H1 (cell line): ENCODE results near the gene ASXL1. TPM values are rescaled to one million over a fixed set of nuclear protein-coding genes. Genes with fewer than 3 reads are reported as not detected.

ENCODE experiments used
- CTCF ChIA-PET: fragments of 300-600 bp; sonication (Branson Sonifier 250); formaldehyde crosslinking; loops from one replicate; lab custom pipeline; 2021; ENCODE audit not compliant: partially characterized antibody; lab: Charles Lee
- POLR2A ChIA-PET: fragments of 300-600 bp; sonication (Branson Sonifier 250); formaldehyde crosslinking; loops from one replicate; lab custom pipeline; 2021; ENCODE audit warnings: inconsistent platforms; ENCODE audit not compliant: partially characterized antibody; lab: Charles Lee
- DNase-seq, 2 experiments: peaks; one replicate each; pipeline versions ENCODE4 v3.0.0 to v3.0.0-alpha.2; 2010 to 2022; ENCODE audit warnings: low spot score in 2 of 2, low read depth in 1 of 2, mixed read lengths in 1 of 2
- FAIRE-seq: peaks from 2 replicates; lab custom pipeline; 2011; peaks lifted over from hg19 to GRCh38; lab: Jason Lieb, UNC
- H2AFZ ChIP-seq: 2 replicates; pipeline ENCODE4 v1.8.1; 2012; ENCODE audit warnings: low read length, inconsistent platforms
- H2AK5ac ChIP-seq: 2 replicates; pipeline ENCODE4 v1.6.1; 2013; ENCODE audit warnings: low read depth, low read length
- H2BK120ac ChIP-seq: replicated peaks from 2 replicates; pipeline ENCODE3; 2013; ENCODE audit warnings: low read depth, low read length, inconsistent platforms
- H2BK12ac ChIP-seq: 2 replicates; pipeline ENCODE4 v1.6.1; 2013; ENCODE audit warnings: low read depth, low read length
- H2BK15ac ChIP-seq: 2 replicates; pipeline ENCODE4 v1.6.1; 2013; ENCODE audit warnings: low read length
- H2BK20ac ChIP-seq: 2 replicates; pipeline ENCODE4 v1.6.1; 2013; ENCODE audit warnings: low read length
- H2BK5ac ChIP-seq: 2 replicates; pipeline ENCODE4 v1.6.1; 2013; ENCODE audit warnings: low read depth, low read length
- H3K14ac ChIP-seq: 2 replicates; pipeline ENCODE4 v1.6.1; 2013; ENCODE audit warnings: inconsistent platforms; ENCODE audit not compliant: insufficient read length
- H3K18ac ChIP-seq: 2 replicates; pipeline ENCODE4 v1.6.1; 2013; ENCODE audit warnings: low read length; ENCODE audit errors: extremely low read depth
- H3K23ac ChIP-seq: 2 replicates; pipeline ENCODE4 v1.6.1; 2013; ENCODE audit warnings: inconsistent platforms; ENCODE audit not compliant: insufficient read length
- H3K23me2 ChIP-seq: 2 replicates; pipeline ENCODE4 v1.6.1; 2013; ENCODE audit warnings: low read depth, low read length
- H3K27ac ChIP-seq: 2 replicates; pipeline ENCODE4 v1.6.1; 2011; ENCODE audit warnings: low read depth, low read length, inconsistent platforms
- H3K27me3 ChIP-seq, 4 experiments: replicated peaks in 1 of 4; 1 replicate in 1 of 4; 2 replicates in 3 of 4; pipeline versions ENCODE4 v1.6.1 to v1.8.1; 2011 to 2013; ENCODE audit warnings: low read length in 3 of 4, mild to moderate bottlenecking in 3 of 4, inconsistent platforms in 2 of 4, mixed read lengths in 2 of 4, moderate library complexity in 1 of 4; ENCODE audit not compliant: control insufficient read depth in 3 of 4, insufficient read depth in 3 of 4; ENCODE audit errors: extremely low read depth in 1 of 4
- H3K36me3 ChIP-seq, 4 experiments: 2 replicates each; pipeline versions ENCODE4 v1.6.1 to v1.8.1; 2011 to 2013; ENCODE audit warnings: mild to moderate bottlenecking in 4 of 4, low read length in 3 of 4, moderate library complexity in 2 of 4, control low read depth in 1 of 4, inconsistent platforms in 1 of 4; ENCODE audit not compliant: insufficient read depth in 4 of 4, control insufficient read depth in 2 of 4
- H3K4ac ChIP-seq: replicated peaks from 2 replicates; pipeline ENCODE3; 2013; ENCODE audit warnings: low read length, low read depth, mixed read lengths, inconsistent platforms; ENCODE audit not compliant: insufficient read length
- H3K4me1 ChIP-seq, 4 experiments: replicated peaks in 1 of 4; 1 replicate in 1 of 4; 2 replicates in 3 of 4; pipeline versions ENCODE4 v1.6.1 to v1.8.1; 2011 to 2013; ENCODE audit warnings: low read length in 3 of 4, inconsistent platforms in 2 of 4, mixed read lengths in 1 of 4; ENCODE audit not compliant: insufficient read depth in 4 of 4, control insufficient read depth in 3 of 4
- H3K4me2 ChIP-seq, 2 experiments: 2 replicates each; pipeline versions ENCODE4 v1.6.1 to v1.8.1; 2011 to 2013; ENCODE audit warnings: low read depth in 2 of 2, low read length in 2 of 2, control low read depth in 1 of 2, inconsistent platforms in 1 of 2, mild to moderate bottlenecking in 1 of 2; ENCODE audit not compliant: insufficient read depth in 1 of 2
- H3K4me3 ChIP-seq, 4 experiments: fragments of 200-600, 300-600 bp in 1 of 4; sonication (generic), shearing (Covaris generic), sonication (Bioruptor Twin) in 1 of 4; 2 replicates each; pipeline versions ENCODE4 v1.5.1 to v1.8.1; 2011 to 2016; ENCODE audit warnings: low read length in 4 of 4, low read depth in 3 of 4, control low read depth in 2 of 4, inconsistent platforms in 2 of 4, mild to moderate bottlenecking in 2 of 4, mixed read lengths in 1 of 4, moderate library complexity in 1 of 4; ENCODE audit not compliant: insufficient read depth in 2 of 4; ENCODE audit errors: extremely low read depth in 1 of 4
- H3K56ac ChIP-seq: replicated peaks from 2 replicates; pipeline ENCODE3; 2013; ENCODE audit warnings: low read depth, mild to moderate bottlenecking, mixed read lengths, low read length, inconsistent platforms; ENCODE audit not compliant: insufficient read length
- H3K79me1 ChIP-seq: 2 replicates; pipeline ENCODE4 v1.6.1; 2013; ENCODE audit warnings: low read depth, low read length, control low read depth
- H3K79me2 ChIP-seq, 2 experiments: 2 replicates each; pipeline versions ENCODE4 v1.6.1 to v1.8.1; 2012 to 2013; ENCODE audit warnings: low read length in 2 of 2, mild to moderate bottlenecking in 2 of 2, inconsistent platforms in 1 of 2; ENCODE audit not compliant: insufficient read depth in 2 of 2, control insufficient read depth in 1 of 2
- H3K9ac ChIP-seq, 4 experiments: replicated peaks in 1 of 4; 1 replicate in 1 of 4; 2 replicates in 3 of 4; pipeline versions ENCODE4 v1.6.1 to v1.8.1; 2011 to 2013; ENCODE audit warnings: low read depth in 3 of 4, low read length in 3 of 4, control low read depth in 2 of 4, mild to moderate bottlenecking in 2 of 4, moderate library complexity in 2 of 4, inconsistent platforms in 1 of 4; ENCODE audit errors: extremely low read depth in 1 of 4
- H3K9me3 ChIP-seq, 2 experiments: 2 replicates each; pipeline versions ENCODE4 v1.6.1 to v1.8.1; 2012 to 2013; ENCODE audit warnings: mild to moderate bottlenecking in 2 of 2, moderate library complexity in 2 of 2, control low read depth in 1 of 2, inconsistent platforms in 1 of 2, low read depth in 1 of 2, low read length in 1 of 2, mixed read lengths in 1 of 2; ENCODE audit not compliant: insufficient read depth in 2 of 2
- H4K20me1 ChIP-seq, 2 experiments: replicated peaks in 1 of 2; 2 replicates each; pipeline versions ENCODE3 to v1.8.1; 2011 to 2013; ENCODE audit warnings: inconsistent platforms in 2 of 2, low read length in 2 of 2, mild to moderate bottlenecking in 1 of 2; ENCODE audit not compliant: insufficient read depth in 2 of 2, control insufficient read depth in 1 of 2
- H4K5ac ChIP-seq: 2 replicates; pipeline ENCODE4 v1.6.1; 2013; ENCODE audit warnings: low read length, low read depth, mixed read lengths, inconsistent platforms; ENCODE audit not compliant: insufficient read length
- H4K8ac ChIP-seq: 2 replicates; pipeline ENCODE4 v1.8.0; 2013; ENCODE audit warnings: mild to moderate bottlenecking, moderate library complexity, low read length, inconsistent platforms; ENCODE audit not compliant: insufficient read depth; ENCODE audit errors: extremely low read depth
- H4K91ac ChIP-seq: replicated peaks from 2 replicates; pipeline ENCODE3; 2013; ENCODE audit warnings: low read length, mixed read lengths, inconsistent platforms; ENCODE audit not compliant: insufficient read length
- BRCA1 ChIP-seq: IDR thresholded peaks from 2 replicates; pipeline ENCODE4 v1.6.1; 2012; ENCODE audit warnings: low read depth, low read length, improper control_type of control experiment
- CBX5 ChIP-seq: fragments of 300-800, 300-1000 bp; sonication (generic); IDR thresholded peaks from 2 replicates; pipeline ENCODE4 v1.7.1; 2016; ENCODE audit warnings: antibody characterized with exemption, low read length, low read depth
- CBX8 ChIP-seq: fragments of 300-800, 300-1000 bp; sonication (generic); IDR thresholded peaks from 2 replicates; pipeline ENCODE4 v1.7.1; 2016; ENCODE audit warnings: low read depth, low read length, borderline replicate concordance
- CREB1 ChIP-seq: IDR thresholded peaks from 2 replicates; pipeline ENCODE4 v1.6.1; 2012; ENCODE audit warnings: inconsistent platforms
- GTF2F1 ChIP-seq: IDR thresholded peaks from 2 replicates; pipeline ENCODE4 v1.6.1; 2012; ENCODE audit warnings: low read depth, low read length, improper control_type of control experiment, borderline replicate concordance
- HDAC2 ChIP-seq, 2 experiments: fragments of 300-600 bp in 1 of 2; sonication (generic) in 1 of 2; IDR thresholded peaks; 2 replicates each; pipeline ENCODE4 v1.6.1; 2011 to 2012; ENCODE audit warnings: low read depth in 2 of 2, low read length in 2 of 2, mild to moderate bottlenecking in 2 of 2, moderate library complexity in 2 of 2, borderline replicate concordance in 1 of 2, inconsistent platforms in 1 of 2
- RFX5 ChIP-seq: IDR thresholded peaks from 2 replicates; pipeline ENCODE4 v1.6.1; 2011; ENCODE audit warnings: low read depth, low read length, improper control_type of control experiment, borderline replicate concordance
- SIRT6 ChIP-seq: IDR thresholded peaks from one replicate; pipeline ENCODE4 v1.7.1; 2012; ENCODE audit warnings: low read length, inconsistent platforms
- SP1 ChIP-seq: IDR thresholded peaks from 2 replicates; pipeline ENCODE4 v1.6.1; 2011; ENCODE audit warnings: low read depth, low read length
- SP2 ChIP-seq: IDR thresholded peaks from 2 replicates; pipeline ENCODE4 v1.6.1; 2012; ENCODE audit warnings: mild to moderate bottlenecking, low read length, inconsistent platforms
- TAF7 ChIP-seq: optimal IDR thresholded peaks from 2 replicates; pipeline ENCODE3; 2011; ENCODE audit warnings: low read depth, mild to moderate bottlenecking, inconsistent platforms, low read length, moderate library complexity, borderline replicate concordance
- WGBS, 2 experiments: shearing (Covaris generic) in 1 of 2; methylation state at CpG; one replicate each; pipeline versions ENCODE4 v1.1.6 to v1.1.7; 2013 to 2015; ENCODE audit warnings: low lambda C conversion rate in 2 of 2, mixed read lengths in 2 of 2, inconsistent platforms in 1 of 2, low coverage in 1 of 2, missing lambda C conversion rate in 1 of 2; ENCODE audit not compliant: insufficient replicate concordance in 2 of 2, insufficient coverage in 1 of 2, insufficient read length in 1 of 2; ENCODE audit errors: extremely low coverage in 1 of 2, missing lambda C conversion rate in 1 of 2; 5-methylcytosine and 5-hydroxymethylcytosine counted together
- polyA plus RNA-seq, 7 experiments: library from polyadenylated mRNA; depleted of rRNA in 3 of 7; stranded (reverse) in 5 of 7; unstranded in 2 of 7; fragments of >200 nt in 5 of 7; fragments of 200-250 nt in 2 of 7; gene quantifications; 1 replicate in 5 of 7; 2 replicates in 1 of 7; 4 replicates in 1 of 7; pipeline versions ENCODE4 v1.2.1 to v1.2.3, GENCODE V29; 2011 to 2013; ENCODE audit warnings: missing spikeins in 2 of 7, mixed read lengths in 2 of 7
- total RNA-seq: library from RNA; stranded (reverse); fragmentation: NEBNext Ultra II Directional; extraction: Animal tissue kit (Norgen Biotek cat#: 25700); gene quantifications from 2 replicates; pipeline ENCODE4 v1.2.1, GENCODE V29; 2021
- TF ChIP-seq, protein P1 (sequence below): IDR thresholded peaks from 2 replicates; pipeline ENCODE4 v1.6.1; 2012; ENCODE audit warnings: inconsistent platforms

ASXL1 gene
- total and polyA plus RNA-seq, 2 of the 8 experiments (the other 6 are each of a cell fraction or from before 2014, with no cell fraction given) = 10.6 to 26.5 TPM

DNA sequence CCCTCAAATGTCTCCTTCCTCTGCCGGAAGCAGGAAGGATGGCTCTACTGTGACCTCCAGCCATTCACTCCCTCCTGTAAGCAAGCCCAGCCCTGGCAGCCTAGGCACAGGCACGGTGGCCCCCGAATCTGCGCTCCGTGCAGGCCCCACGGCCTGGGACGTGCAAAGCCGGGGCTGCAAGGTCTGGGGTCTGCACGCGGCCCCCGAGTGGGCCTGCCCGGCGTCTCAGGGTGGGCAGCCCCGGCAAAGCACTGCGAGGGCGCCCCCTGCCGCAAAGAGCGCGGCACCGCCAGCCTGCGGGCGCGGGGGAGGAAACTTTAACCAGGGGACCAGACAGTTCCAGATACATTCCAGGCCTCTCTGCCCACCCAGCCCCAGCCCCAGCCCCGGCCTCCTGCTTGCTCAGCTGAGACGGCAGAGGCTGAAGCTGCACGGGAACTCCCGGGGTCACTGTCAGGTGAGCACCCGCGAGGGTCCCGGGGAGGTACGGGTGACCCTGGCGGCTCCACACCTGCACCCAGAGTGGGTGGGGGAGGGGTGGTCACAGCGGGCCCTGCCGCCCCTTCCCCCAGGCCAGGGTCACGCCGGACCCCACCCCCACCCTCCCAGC, 98.8 kb downstream of the ASXL1 start:
- Histone ChIP-seq H3K18ac (peak overlapping the region; percentile 96), H3K79me1 (no peaks in the 10 kb centered on the region; the same call in 1 of the 2 replicates), H2AK5ac (peak overlapping the region; percentile 75; the same call in 1 of the 2 replicates), H3K4me3 (peak overlapping the region; percentile 35 to 61 (median 44); a peak in 7 of 8 replicates), H3K4me2 (peak overlapping the region; percentile 82 to 93), H3K4ac (no peak overlapping the region), H3K9ac (no peak overlapping the region; a peak in 1 of 7 replicates), H2BK120ac (no peak overlapping the region), H4K5ac (peak overlapping the region; percentile 76), H3K27ac (0 out of 2 replicates have a peak overlapping the region, but pooled peaks have one; percentile 69), H3K9me3 (no peaks in the 10 kb centered on the region), H3K4me1 (peaks cover 0 to 16% (median 12%) of the 10 kb centered on the region in 4 experiments; a peak in 6 of 7 replicates), H4K8ac (peak overlapping the region; percentile 84; the same call in 1 of the 2 replicates), H3K23ac (no peak overlapping the region), H2AFZ (no peak overlapping the region), H2BK12ac (no peak overlapping the region), H4K91ac (no peak overlapping the region), H2BK20ac (no peak overlapping the region), H2BK15ac (no peak overlapping the region), H3K36me3 (peaks cover 7 to 19% (median 14%) of the 10 kb centered on the region in 4 experiments; a peak in 5 of 8 replicates), H3K79me2 (no peaks in the 10 kb centered on the region), H3K23me2 (peaks cover 2% of the 10 kb centered on the region; the same call in 1 of the 2 replicates), H2BK5ac (peak overlapping the region; percentile 40; the same call in 1 of the 2 replicates), H4K20me1 (peaks cover 6 to 22% of the 10 kb centered on the region in 2 experiments), H3K14ac (no peak overlapping the region), H3K56ac (no peak overlapping the region), H3K27me3 (no peaks in the 10 kb centered on the region)
- ChIA-PET CTCF (interaction anchor here (0.5 to 2.8 kb wide), 23 partner anchors 9 to 528 kb away, joined by 3 to 19 read pairs (median 4); no protein-coding TSS in a partner anchor), POLR2A (interaction anchor here (0.5 to 2.1 kb wide), 7 partner anchors 16 to 609 kb away, joined by 3 to 7 read pairs (median 3); no protein-coding TSS in a partner anchor)
- no peak for FAIRE-seq
- peak in 1 of 2 experiments; percentile 93 for DNase-seq
- WGBS, 2 experiments = 10% methylated on average over 27 of the region's 36 CpGs; no CpG with 5 or more reads in 1 of the 2 experiments
- TF ChIP-seq RFX5 (no peak), SIRT6 (no peak), TAF7 (no peak), SP1 (no peak), CREB1 (no peak), GTF2F1 (no peak), CBX5 (no peak), HDAC2 (IDR thresholded peaks at IDR 0.05; ENCODE audit: borderline replicate concordance in 1 of 2, low read depth in 2 of 2, low read length in 2 of 2) (no peak), CBX8 (no peak), BRCA1 (no peak), SP2 (no peak)
- TF ChIP-seq, protein P1, sequence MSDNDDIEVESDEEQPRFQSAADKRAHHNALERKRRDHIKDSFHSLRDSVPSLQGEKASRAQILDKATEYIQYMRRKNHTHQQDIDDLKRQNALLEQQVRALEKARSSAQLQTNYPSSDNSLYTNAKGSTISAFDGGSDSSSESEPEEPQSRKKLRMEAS = peak; percentile 47
